ENCODE measurements around the gene MLPH. TPM values are rescaled to one million over a fixed set of nuclear protein-coding genes. Genes with fewer than 3 reads are reported as not detected.

The MLPH gene
- total and polyA plus RNA-seq, 4 donors = 1.6 to 25.9 (median 22.3) TPM

GRCh38 chr2:237564526-237565131 lies 77.6 kb downstream of the MLPH start:
- Histone ChIP-seq H3K27ac (ENCODE audit: low read depth in 1 of 2, low read length in 2 of 2) (no peak overlapping the region), H3K9me3 (ENCODE audit: control insufficient read depth in 4 of 4, low read length in 3 of 4) (no peaks in the 10 kb centered on the region), H3K27me3 (ENCODE audit: control insufficient read depth in 4 of 4, insufficient read depth in 4 of 4, low read length in 3 of 4) (no peaks in the 10 kb centered on the region), H3K36me3 (ENCODE audit: control insufficient read depth in 4 of 4, insufficient read depth in 3 of 4, low read depth in 1 of 4, low read length in 3 of 4) (no peaks in the 10 kb centered on the region), H3K4me3 (ENCODE audit: low read depth in 1 of 3, low read length in 3 of 3) (no peak overlapping the region), H3K4me1 (ENCODE audit: control insufficient read depth in 4 of 4, insufficient read depth in 4 of 4, low read length in 3 of 4) (peaks cover 0 to 12% (median 3%) of the 10 kb centered on the region in 4 donors), H3K9ac (ENCODE audit: low read depth in 1 of 2, low read length in 2 of 2) (no peak overlapping the region)
- no peak for DNase-seq (ENCODE audit: low spot score)
- WGBS = 90% methylated on average over 14 of the region's 14 CpGs
- TF ChIP-seq, protein P1, sequence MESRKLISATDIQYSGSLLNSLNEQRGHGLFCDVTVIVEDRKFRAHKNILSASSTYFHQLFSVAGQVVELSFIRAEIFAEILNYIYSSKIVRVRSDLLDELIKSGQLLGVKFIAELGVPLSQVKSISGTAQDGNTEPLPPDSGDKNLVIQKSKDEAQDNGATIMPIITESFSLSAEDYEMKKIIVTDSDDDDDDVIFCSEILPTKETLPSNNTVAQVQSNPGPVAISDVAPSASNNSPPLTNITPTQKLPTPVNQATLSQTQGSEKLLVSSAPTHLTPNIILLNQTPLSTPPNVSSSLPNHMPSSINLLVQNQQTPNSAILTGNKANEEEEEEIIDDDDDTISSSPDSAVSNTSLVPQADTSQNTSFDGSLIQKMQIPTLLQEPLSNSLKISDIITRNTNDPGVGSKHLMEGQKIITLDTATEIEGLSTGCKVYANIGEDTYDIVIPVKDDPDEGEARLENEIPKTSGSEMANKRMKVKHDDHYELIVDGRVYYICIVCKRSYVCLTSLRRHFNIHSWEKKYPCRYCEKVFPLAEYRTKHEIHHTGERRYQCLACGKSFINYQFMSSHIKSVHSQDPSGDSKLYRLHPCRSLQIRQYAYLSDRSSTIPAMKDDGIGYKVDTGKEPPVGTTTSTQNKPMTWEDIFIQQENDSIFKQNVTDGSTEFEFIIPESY (IDR thresholded peaks at IDR 0.05) = no peak
- TF ChIP-seq, protein P2, sequence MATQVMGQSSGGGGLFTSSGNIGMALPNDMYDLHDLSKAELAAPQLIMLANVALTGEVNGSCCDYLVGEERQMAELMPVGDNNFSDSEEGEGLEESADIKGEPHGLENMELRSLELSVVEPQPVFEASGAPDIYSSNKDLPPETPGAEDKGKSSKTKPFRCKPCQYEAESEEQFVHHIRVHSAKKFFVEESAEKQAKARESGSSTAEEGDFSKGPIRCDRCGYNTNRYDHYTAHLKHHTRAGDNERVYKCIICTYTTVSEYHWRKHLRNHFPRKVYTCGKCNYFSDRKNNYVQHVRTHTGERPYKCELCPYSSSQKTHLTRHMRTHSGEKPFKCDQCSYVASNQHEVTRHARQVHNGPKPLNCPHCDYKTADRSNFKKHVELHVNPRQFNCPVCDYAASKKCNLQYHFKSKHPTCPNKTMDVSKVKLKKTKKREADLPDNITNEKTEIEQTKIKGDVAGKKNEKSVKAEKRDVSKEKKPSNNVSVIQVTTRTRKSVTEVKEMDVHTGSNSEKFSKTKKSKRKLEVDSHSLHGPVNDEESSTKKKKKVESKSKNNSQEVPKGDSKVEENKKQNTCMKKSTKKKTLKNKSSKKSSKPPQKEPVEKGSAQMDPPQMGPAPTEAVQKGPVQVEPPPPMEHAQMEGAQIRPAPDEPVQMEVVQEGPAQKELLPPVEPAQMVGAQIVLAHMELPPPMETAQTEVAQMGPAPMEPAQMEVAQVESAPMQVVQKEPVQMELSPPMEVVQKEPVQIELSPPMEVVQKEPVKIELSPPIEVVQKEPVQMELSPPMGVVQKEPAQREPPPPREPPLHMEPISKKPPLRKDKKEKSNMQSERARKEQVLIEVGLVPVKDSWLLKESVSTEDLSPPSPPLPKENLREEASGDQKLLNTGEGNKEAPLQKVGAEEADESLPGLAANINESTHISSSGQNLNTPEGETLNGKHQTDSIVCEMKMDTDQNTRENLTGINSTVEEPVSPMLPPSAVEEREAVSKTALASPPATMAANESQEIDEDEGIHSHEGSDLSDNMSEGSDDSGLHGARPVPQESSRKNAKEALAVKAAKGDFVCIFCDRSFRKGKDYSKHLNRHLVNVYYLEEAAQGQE (IDR thresholded peaks at IDR 0.05) = no peak
- no peak for TF ChIP-seq JUND (IDR thresholded peaks at IDR 0.05)
- TF ChIP-seq, protein P3, sequence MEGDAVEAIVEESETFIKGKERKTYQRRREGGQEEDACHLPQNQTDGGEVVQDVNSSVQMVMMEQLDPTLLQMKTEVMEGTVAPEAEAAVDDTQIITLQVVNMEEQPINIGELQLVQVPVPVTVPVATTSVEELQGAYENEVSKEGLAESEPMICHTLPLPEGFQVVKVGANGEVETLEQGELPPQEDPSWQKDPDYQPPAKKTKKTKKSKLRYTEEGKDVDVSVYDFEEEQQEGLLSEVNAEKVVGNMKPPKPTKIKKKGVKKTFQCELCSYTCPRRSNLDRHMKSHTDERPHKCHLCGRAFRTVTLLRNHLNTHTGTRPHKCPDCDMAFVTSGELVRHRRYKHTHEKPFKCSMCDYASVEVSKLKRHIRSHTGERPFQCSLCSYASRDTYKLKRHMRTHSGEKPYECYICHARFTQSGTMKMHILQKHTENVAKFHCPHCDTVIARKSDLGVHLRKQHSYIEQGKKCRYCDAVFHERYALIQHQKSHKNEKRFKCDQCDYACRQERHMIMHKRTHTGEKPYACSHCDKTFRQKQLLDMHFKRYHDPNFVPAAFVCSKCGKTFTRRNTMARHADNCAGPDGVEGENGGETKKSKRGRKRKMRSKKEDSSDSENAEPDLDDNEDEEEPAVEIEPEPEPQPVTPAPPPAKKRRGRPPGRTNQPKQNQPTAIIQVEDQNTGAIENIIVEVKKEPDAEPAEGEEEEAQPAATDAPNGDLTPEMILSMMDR (IDR thresholded peaks at IDR 0.05; ENCODE audit: low read depth, low read length, missing input control) = no peak
- no peak for TF ChIP-seq FOXA2 (IDR thresholded peaks at IDR 0.05)
- TF ChIP-seq HNF4G (IDR thresholded peaks at IDR 0.05) = no peak
- TF ChIP-seq FOXA1 (IDR thresholded peaks at IDR 0.05) = no peak
- TF ChIP-seq HNF4A (conservative IDR thresholded peaks at IDR 0.05) = no peak
- no peak for TF ChIP-seq GABPA (IDR thresholded peaks at IDR 0.05 in 1 of 2, conservative IDR thresholded peaks at IDR 0.05 in 1 of 2)
- no peak for TF ChIP-seq TAF1 (conservative IDR thresholded peaks at IDR 0.05)
- no peak for TF ChIP-seq NR2F2 (IDR thresholded peaks at IDR 0.05)
- TF ChIP-seq YY1 (IDR thresholded peaks at IDR 0.05) = no peak
- TF ChIP-seq ATF3 (IDR thresholded peaks at IDR 0.05) = no peak
- TF ChIP-seq SP1 (IDR thresholded peaks at IDR 0.05) = no peak
- TF ChIP-seq EGR1 (IDR thresholded peaks at IDR 0.05; ENCODE audit: low read depth in 2 of 2) = no peak

GRCh38 chr2:237565974-237566373 lies 78.9 kb downstream of the MLPH start:
- H3K4me3 ChIP-seq (ENCODE audit: low read depth in 1 of 3, low read length in 3 of 3) = no peak overlapping the region
- H3K27ac ChIP-seq (ENCODE audit: low read depth in 1 of 2, low read length in 2 of 2) = no peak overlapping the region
- TF ChIP-seq FOXA2 (IDR thresholded peaks at IDR 0.05) = no peak
- no peak for TF ChIP-seq EGR1 (IDR thresholded peaks at IDR 0.05; ENCODE audit: low read depth in 2 of 2)
- TF ChIP-seq, protein P3 (IDR thresholded peaks at IDR 0.05; ENCODE audit: low read depth, low read length, missing input control) = no peak
- no peak for TF ChIP-seq NR2F2 (IDR thresholded peaks at IDR 0.05)
- TF ChIP-seq MAX (IDR thresholded peaks at IDR 0.05) = no peak
- TF ChIP-seq YY1 (IDR thresholded peaks at IDR 0.05) = no peak
- no peak for TF ChIP-seq GABPA (IDR thresholded peaks at IDR 0.05 in 1 of 2, conservative IDR thresholded peaks at IDR 0.05 in 1 of 2)
- no peak for TF ChIP-seq HNF4A (conservative IDR thresholded peaks at IDR 0.05)
- no peak for TF ChIP-seq SP1 (IDR thresholded peaks at IDR 0.05)
- no peak for TF ChIP-seq RAD21 (IDR thresholded peaks at IDR 0.05)
- TF ChIP-seq HNF4G (IDR thresholded peaks at IDR 0.05) = no peak
- no peak for TF ChIP-seq FOXA1 (IDR thresholded peaks at IDR 0.05)
- peaks cover 0 to 12% (median 3%) of the 10 kb centered on the region in 4 donors for H3K4me1 ChIP-seq (ENCODE audit: control insufficient read depth in 4 of 4, insufficient read depth in 4 of 4, low read length in 3 of 4)
- H3K36me3 ChIP-seq (ENCODE audit: control insufficient read depth in 4 of 4, insufficient read depth in 3 of 4, low read depth in 1 of 4, low read length in 3 of 4) = no peaks in the 10 kb centered on the region
- 97% methylated on average over 1 of the region's 1 CpG for WGBS
- no peaks in the 10 kb centered on the region for H3K9me3 ChIP-seq (ENCODE audit: control insufficient read depth in 4 of 4, low read length in 3 of 4)
- no peak for DNase-seq (ENCODE audit: low spot score)
- no peak overlapping the region for H3K9ac ChIP-seq (ENCODE audit: low read depth in 1 of 2, low read length in 2 of 2)
- H3K27me3 ChIP-seq (ENCODE audit: control insufficient read depth in 4 of 4, insufficient read depth in 4 of 4, low read length in 3 of 4) = no peaks in the 10 kb centered on the region
